Left renal cortex interstitium (tissue), 4 donors: ENCODE results near the gene LDHD. TPM values are rescaled to one million over a fixed set of nuclear protein-coding genes. Genes with fewer than 3 reads are reported as not detected.
A peak's percentile ranks its signal among the peaks of the same experiment; 100 is the strongest.
"Not testable (repeated sequence)": the region's sequence is repeated elsewhere in the genome, so short reads cannot be mapped to it uniquely, and the experiment has no call there.

ENCODE experiments used
- DNase-seq, 4 donors: peaks; one replicate each; pipeline ENCODE4 v3.0.0-alpha.2; 2013; ENCODE audit warnings: low read depth in 4 of 4, low spot score in 2 of 4, missing footprints in 1 of 4
- polyA plus RNA-seq, 4 donors: library from polyadenylated mRNA; unstranded; fragments of 120-200 nt; gene quantifications; one replicate each; pipeline ENCODE4 v1.2.1, GENCODE V29; 2013; ENCODE audit not compliant: insufficient read length in 4 of 4

LDHD gene
- polyA plus RNA-seq = 1 to 10 TPM; 6.0 to 8.1 (median 6.8) TPM

- DNase-seq = no peak
Observed at GRCh38 chr16:75116081-75116910, at the start of gene LDHD. Gene LDHD (minus strand): TSS chr16:75116780. CDS start chr16:75116720, 60 bp downstream.

GRCh38 chr16:75160386-75160785 lies 43.8 kb upstream of the LDHD start:
- DNase-seq = no peak

- no peak for DNase-seq
Observed at GRCh38 chr16:75152635-75153034, 36.1 kb upstream of the LDHD start.

- DNase-seq = no peak
Observed at GRCh38 chr16:75151798-75152197, 35.2 kb upstream of the LDHD start.

- peak; percentile 81 to 89 (median 84) for DNase-seq
Observed at GRCh38 chr16:75148311-75149195, 32.0 kb upstream of the LDHD start, which contains the start of gene ZFP1. Gene ZFP1 (plus strand): TSS chr16:75148524. CDS start chr16:75152952, 4,428 bp downstream.

GRCh38 chr16:75147968-75148310 lies 31.4 kb upstream of the LDHD start:
- DNase-seq = no peak

- no peak for DNase-seq
Observed at GRCh38 chr16:75143941-75144340, 27.4 kb upstream of the LDHD start.

GRCh38 chr16:75139498-75139897 lies 22.9 kb upstream of the LDHD start:
- DNase-seq = no peak

GRCh38 chr16:75138636-75139035 lies 22.1 kb upstream of the LDHD start:
- DNase-seq = no peak

- DNase-seq = no peak
Observed at GRCh38 chr16:75138233-75138632, 21.7 kb upstream of the LDHD start.

GRCh38 chr16:75131081-75131480 lies 14.5 kb upstream of the LDHD start:
- DNase-seq = no peak

GRCh38 chr16:75130150-75130771 lies 13.7 kb upstream of the LDHD start:
- no peak for DNase-seq

- DNase-seq = not testable (repeated sequence)
Observed at GRCh38 chr16:75129421-75130149, 13.0 kb upstream of the LDHD start.

GRCh38 chr16:75127713-75128415 lies 11.3 kb upstream of the LDHD start:
- DNase-seq = no peak

GRCh38 chr16:75122609-75123008 lies 6.0 kb upstream of the LDHD start:
- DNase-seq = no peak

- no peak for DNase-seq
Observed at GRCh38 chr16:75121949-75122568, 5.5 kb upstream of the LDHD start.

GRCh38 chr16:75120253-75120652 lies 3.7 kb upstream of the LDHD start:
- DNase-seq = no peak

- DNase-seq = no peak
Observed at GRCh38 chr16:75118943-75119539, 2.5 kb upstream of the LDHD start.

- no peak for DNase-seq
Observed at GRCh38 chr16:75116911-75117245, 298 bp upstream of the LDHD start.
